NB4 (cell line): ENCODE measurements around the gene RFXANK.

Experiments
- CTCF ChIP-seq: IDR thresholded peaks from one replicate; pipeline ENCODE4 v1.5.1; 2012; ENCODE audit warnings: low read depth, low read length
- MAX ChIP-seq: IDR thresholded peaks from 2 replicates; pipeline ENCODE4 v1.6.1; 2011; ENCODE audit warnings: low read depth, low read length
- POLR2A ChIP-seq: IDR thresholded peaks from 2 replicates; pipeline ENCODE4 v1.6.1; 2011; ENCODE audit warnings: mild to moderate bottlenecking; ENCODE audit not compliant: insufficient read length; ENCODE audit errors: extremely low read depth

- TF ChIP-seq CTCF: no peak
- no peak for TF ChIP-seq POLR2A
- no peak for TF ChIP-seq MAX
Measured at GRCh38 chr19:19201697-19202630, 9.9 kb downstream of the RFXANK start.
